ENCODE results near the gene NOTCH1.

NOTCH1 gene

DNA sequence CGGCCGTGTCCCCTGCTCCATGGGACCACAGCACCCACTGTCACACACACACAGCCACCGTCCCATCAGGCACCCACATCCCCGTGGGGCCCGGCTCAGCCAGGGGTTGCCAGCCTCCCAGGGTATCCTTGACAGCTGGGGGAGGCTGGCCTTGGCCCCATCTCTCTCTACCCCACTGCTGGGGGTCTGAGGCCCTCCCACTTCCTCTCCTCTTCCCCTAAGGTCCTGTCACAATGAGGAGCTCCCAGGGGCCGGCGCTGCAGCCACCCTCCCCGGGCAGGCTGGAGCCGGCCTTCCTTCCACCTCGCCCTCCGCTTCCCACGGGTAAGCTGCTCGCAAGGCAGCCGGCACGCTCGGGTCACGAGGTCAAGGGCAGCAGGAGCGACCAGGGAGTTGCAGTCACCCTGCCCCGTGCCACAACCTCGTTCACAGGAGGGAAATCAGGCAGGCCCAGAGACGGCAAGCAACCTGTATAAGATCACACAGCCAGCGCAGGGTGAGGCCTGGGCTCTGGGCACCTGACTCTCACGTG is 38.6 kb upstream of the NOTCH1 start:
- TF ChIP-seq FOXP2 (optimal IDR thresholded peaks at IDR 0.05; ENCODE audit: borderline replicate concordance, extremely low read depth, extremely low read length, insufficient read depth) (no peak), POLR2AphosphoS5 (IDR thresholded peaks at IDR 0.05; ENCODE audit: low read depth, low read length) (no peak), SIN3A (IDR thresholded peaks at IDR 0.05; ENCODE audit: borderline replicate concordance, insufficient read depth, low read length) (no peak), TAF1 (IDR thresholded peaks at IDR 0.05; ENCODE audit: borderline replicate concordance, insufficient read depth, low read length) (no peak)
- TF ChIP-seq, protein P1, sequence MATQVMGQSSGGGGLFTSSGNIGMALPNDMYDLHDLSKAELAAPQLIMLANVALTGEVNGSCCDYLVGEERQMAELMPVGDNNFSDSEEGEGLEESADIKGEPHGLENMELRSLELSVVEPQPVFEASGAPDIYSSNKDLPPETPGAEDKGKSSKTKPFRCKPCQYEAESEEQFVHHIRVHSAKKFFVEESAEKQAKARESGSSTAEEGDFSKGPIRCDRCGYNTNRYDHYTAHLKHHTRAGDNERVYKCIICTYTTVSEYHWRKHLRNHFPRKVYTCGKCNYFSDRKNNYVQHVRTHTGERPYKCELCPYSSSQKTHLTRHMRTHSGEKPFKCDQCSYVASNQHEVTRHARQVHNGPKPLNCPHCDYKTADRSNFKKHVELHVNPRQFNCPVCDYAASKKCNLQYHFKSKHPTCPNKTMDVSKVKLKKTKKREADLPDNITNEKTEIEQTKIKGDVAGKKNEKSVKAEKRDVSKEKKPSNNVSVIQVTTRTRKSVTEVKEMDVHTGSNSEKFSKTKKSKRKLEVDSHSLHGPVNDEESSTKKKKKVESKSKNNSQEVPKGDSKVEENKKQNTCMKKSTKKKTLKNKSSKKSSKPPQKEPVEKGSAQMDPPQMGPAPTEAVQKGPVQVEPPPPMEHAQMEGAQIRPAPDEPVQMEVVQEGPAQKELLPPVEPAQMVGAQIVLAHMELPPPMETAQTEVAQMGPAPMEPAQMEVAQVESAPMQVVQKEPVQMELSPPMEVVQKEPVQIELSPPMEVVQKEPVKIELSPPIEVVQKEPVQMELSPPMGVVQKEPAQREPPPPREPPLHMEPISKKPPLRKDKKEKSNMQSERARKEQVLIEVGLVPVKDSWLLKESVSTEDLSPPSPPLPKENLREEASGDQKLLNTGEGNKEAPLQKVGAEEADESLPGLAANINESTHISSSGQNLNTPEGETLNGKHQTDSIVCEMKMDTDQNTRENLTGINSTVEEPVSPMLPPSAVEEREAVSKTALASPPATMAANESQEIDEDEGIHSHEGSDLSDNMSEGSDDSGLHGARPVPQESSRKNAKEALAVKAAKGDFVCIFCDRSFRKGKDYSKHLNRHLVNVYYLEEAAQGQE (IDR thresholded peaks at IDR 0.05; ENCODE audit: insufficient read depth in 1 of 2, low read depth in 2 of 2, low read length in 2 of 2): no peak

DNA sequence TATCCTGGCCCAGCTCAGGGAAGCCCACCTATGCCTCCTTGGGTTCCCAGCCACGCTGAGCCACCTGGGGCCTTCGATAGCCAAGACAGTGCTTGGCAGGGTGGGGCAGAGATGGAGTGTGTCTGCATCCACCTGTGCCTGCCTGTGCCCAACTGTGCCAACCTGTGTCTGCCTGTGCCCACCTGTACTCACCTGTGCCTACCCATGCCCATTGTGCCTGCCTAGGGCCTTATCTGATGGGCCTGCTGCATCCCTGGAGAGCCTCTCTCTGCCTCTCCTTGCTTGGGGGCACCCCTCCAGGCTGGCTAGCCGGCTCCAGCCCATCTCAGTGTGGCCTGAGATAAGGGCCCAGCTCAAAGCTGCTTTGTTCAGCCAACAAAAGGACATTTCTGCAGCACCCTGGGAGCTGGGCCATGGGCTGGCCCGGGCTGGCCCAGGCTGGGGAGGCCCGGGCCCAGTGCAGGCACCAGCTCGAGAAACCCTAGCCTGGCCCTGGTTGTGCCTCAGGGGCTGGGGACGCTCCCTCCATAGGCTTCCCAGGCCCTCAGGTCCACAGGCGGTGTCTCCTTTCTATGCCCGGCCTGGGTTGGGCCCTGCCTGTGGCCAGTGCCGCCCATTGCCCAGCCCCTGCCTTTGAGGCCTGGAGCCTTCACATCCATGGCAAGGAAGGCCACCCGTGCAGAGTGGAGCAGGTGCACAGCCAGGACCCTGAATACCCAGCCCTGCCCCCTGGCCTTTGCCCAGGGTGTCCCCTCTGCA is 37.3 kb upstream of the NOTCH1 start:
- TF ChIP-seq SIN3A (IDR thresholded peaks at IDR 0.05; ENCODE audit: borderline replicate concordance, insufficient read depth, low read length): no peak
- TF ChIP-seq, protein P1 (IDR thresholded peaks at IDR 0.05; ENCODE audit: insufficient read depth in 1 of 2, low read depth in 2 of 2, low read length in 2 of 2): no peak
- TF ChIP-seq POLR2AphosphoS5 (IDR thresholded peaks at IDR 0.05; ENCODE audit: low read depth, low read length): no peak
- TF ChIP-seq TAF1 (IDR thresholded peaks at IDR 0.05; ENCODE audit: borderline replicate concordance, insufficient read depth, low read length): no peak
- TF ChIP-seq FOXP2 (optimal IDR thresholded peaks at IDR 0.05; ENCODE audit: borderline replicate concordance, extremely low read depth, extremely low read length, insufficient read depth): no peak

DNA sequence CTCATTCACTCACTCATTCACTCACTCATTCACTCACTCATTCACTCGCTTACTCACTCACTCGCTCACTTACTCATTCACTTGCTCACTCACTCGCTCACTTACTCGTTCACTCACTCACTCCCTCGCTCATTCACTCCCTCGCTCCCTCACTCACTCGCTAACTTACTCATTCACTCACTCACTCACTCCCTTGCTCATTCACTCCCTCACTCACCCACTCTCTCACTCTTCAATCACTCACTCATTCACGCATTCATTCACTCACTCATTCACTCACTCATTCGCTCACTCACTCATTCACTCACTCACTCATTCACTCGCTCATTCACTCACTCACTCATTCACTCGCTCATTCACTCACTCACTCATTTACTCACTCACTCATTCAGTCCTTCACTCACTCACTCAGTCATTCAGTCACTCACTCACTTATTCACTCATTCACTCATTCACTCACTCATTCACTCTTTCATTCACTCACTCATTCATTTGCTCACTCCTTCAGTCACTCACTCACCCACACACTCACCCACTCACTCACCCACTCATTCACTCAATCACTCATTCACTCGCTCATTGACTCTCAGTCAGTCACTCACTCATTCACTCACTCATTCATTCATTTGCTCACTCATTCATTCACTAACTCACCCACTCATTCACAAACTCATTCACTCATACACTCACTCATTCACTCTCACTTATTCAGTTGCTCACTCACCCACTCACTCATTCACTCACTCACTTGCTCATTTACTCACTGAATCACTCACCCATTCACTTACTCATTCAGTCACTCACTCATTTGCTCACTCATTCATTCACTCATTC is 36.0 kb upstream of the NOTCH1 start:
- no peak for TF ChIP-seq SIN3A (IDR thresholded peaks at IDR 0.05; ENCODE audit: borderline replicate concordance, insufficient read depth, low read length)
- no peak for TF ChIP-seq TAF1 (IDR thresholded peaks at IDR 0.05; ENCODE audit: borderline replicate concordance, insufficient read depth, low read length)
- no peak for TF ChIP-seq POLR2AphosphoS5 (IDR thresholded peaks at IDR 0.05; ENCODE audit: low read depth, low read length)
- no peak for TF ChIP-seq FOXP2 (optimal IDR thresholded peaks at IDR 0.05; ENCODE audit: borderline replicate concordance, extremely low read depth, extremely low read length, insufficient read depth)
- TF ChIP-seq, protein P1 (IDR thresholded peaks at IDR 0.05; ENCODE audit: insufficient read depth in 1 of 2, low read depth in 2 of 2, low read length in 2 of 2): no peak

DNA sequence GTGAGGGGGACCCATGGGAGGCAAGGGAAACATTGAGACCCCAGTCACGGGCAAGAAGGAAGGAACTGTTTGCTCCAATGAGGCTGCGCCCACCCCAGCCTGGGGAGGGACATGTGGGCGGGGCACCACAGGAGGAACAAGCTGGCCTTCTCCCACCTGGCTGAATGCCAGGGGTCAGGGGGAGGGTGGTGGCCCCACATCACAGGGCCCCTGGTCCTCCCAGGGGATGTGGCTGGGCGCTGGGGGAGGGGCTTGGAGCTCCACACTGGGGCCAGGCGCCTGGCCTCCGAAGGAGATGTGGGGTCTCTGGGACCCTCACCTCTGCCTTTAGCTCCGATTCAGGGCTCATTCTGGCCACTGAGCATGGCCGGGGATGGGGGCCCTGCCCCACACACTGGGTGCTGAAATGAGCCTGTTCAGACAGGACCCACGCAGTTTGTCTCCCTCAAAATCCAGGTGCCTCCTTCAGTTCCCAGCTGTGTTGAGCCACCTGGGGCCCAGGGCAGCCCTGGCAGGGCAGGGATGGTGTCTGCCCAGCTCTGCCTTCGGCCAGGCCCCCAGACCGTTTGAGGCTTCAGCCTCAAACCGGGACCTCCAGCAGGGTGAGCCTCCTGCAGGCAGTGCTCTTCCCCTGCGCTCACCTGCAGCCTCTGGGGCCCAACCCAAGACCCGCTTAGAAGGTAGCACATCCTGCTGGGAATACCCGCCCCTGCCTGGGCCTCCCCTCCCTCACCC is 33.2 kb upstream of the NOTCH1 start:
- TF ChIP-seq TAF1 (IDR thresholded peaks at IDR 0.05; ENCODE audit: borderline replicate concordance, insufficient read depth, low read length) (no peak), POLR2AphosphoS5 (IDR thresholded peaks at IDR 0.05; ENCODE audit: low read depth, low read length) (no peak), FOXP2 (optimal IDR thresholded peaks at IDR 0.05; ENCODE audit: borderline replicate concordance, extremely low read depth, extremely low read length, insufficient read depth) (no peak), SIN3A (IDR thresholded peaks at IDR 0.05; ENCODE audit: borderline replicate concordance, insufficient read depth, low read length) (no peak)
- TF ChIP-seq, protein P1 (IDR thresholded peaks at IDR 0.05; ENCODE audit: insufficient read depth in 1 of 2, low read depth in 2 of 2, low read length in 2 of 2): no peak
